ENCODE results near the gene MCM9. TPM values are rescaled to one million over a fixed set of nuclear protein-coding genes. Genes with fewer than 3 reads are reported as not detected.

MCM9 gene
- total and polyA plus RNA-seq, 2 of the 13 experiments (the other 11 are each of a cell fraction or from before 2014, with no cell fraction given), result 3.8 to 17.2 TPM

- TF ChIP-seq, protein P1, sequence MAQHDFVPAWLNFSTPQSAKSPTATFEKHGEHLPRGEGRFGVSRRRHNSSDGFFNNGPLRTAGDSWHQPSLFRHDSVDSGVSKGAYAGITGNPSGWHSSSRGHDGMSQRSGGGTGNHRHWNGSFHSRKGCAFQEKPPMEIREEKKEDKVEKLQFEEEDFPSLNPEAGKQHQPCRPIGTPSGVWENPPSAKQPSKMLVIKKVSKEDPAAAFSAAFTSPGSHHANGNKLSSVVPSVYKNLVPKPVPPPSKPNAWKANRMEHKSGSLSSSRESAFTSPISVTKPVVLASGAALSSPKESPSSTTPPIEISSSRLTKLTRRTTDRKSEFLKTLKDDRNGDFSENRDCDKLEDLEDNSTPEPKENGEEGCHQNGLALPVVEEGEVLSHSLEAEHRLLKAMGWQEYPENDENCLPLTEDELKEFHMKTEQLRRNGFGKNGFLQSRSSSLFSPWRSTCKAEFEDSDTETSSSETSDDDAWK (CRISPR knock-in tag; IDR thresholded peaks at IDR 0.05), result no peak
- TF ChIP-seq ZFP36 (IDR thresholded peaks at IDR 0.05; ENCODE audit: borderline replicate concordance, low read depth, low read length, partially characterized antibody), result no peak
- peak; percentile 18; the same call in 1 of the 2 replicates for TF ChIP-seq NCOR1 (IDR thresholded peaks at IDR 0.05; ENCODE audit: borderline replicate concordance, low read length)
- TF ChIP-seq ZNF276 (CRISPR knock-in tag; IDR thresholded peaks at IDR 0.05; ENCODE audit: low read depth), result peak; percentile 79; the same call in 1 of the 2 replicates
- no peak for TF ChIP-seq NFE2 (CRISPR knock-in tag; IDR thresholded peaks at IDR 0.05)
- TF ChIP-seq TIGD3 (CRISPR knock-in tag; IDR thresholded peaks at IDR 0.05; ENCODE audit: borderline replicate concordance), result no peak
- TF ChIP-seq ZNF724P (CRISPR knock-in tag; IDR thresholded peaks at IDR 0.05; ENCODE audit: borderline replicate concordance), result peak; percentile 27; the same call in 1 of the 2 replicates
- peak; percentile 24; the same call in 1 of the 2 replicates for TF ChIP-seq CREB1 (IDR thresholded peaks at IDR 0.05)
- TF ChIP-seq CREB1 (CRISPR knock-in tag; IDR thresholded peaks at IDR 0.05), result no peak
- no peak for TF ChIP-seq SCMH1 (CRISPR knock-in tag; IDR thresholded peaks at IDR 0.05; ENCODE audit: borderline replicate concordance)
- TF ChIP-seq E2F2 (CRISPR knock-in tag; IDR thresholded peaks at IDR 0.05; ENCODE audit: borderline replicate concordance), result peak; percentile 25; the same call in 1 of the 2 replicates
- no peak for TF ChIP-seq ZNF841 (CRISPR knock-in tag; IDR thresholded peaks at IDR 0.05; ENCODE audit: borderline replicate concordance)
- TF ChIP-seq, protein P2, sequence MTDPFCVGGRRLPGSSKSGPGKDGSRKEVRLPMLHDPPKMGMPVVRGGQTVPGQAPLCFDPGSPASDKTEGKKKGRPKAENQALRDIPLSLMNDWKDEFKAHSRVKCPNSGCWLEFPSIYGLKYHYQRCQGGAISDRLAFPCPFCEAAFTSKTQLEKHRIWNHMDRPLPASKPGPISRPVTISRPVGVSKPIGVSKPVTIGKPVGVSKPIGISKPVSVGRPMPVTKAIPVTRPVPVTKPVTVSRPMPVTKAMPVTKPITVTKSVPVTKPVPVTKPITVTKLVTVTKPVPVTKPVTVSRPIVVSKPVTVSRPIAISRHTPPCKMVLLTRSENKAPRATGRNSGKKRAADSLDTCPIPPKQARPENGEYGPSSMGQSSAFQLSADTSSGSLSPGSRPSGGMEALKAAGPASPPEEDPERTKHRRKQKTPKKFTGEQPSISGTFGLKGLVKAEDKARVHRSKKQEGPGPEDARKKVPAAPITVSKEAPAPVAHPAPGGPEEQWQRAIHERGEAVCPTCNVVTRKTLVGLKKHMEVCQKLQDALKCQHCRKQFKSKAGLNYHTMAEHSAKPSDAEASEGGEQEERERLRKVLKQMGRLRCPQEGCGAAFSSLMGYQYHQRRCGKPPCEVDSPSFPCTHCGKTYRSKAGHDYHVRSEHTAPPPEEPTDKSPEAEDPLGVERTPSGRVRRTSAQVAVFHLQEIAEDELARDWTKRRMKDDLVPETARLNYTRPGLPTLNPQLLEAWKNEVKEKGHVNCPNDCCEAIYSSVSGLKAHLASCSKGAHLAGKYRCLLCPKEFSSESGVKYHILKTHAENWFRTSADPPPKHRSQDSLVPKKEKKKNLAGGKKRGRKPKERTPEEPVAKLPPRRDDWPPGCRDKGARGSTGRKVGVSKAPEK (CRISPR knock-in tag; IDR thresholded peaks at IDR 0.05; ENCODE audit: borderline replicate concordance), result no peak
- no peak for TF ChIP-seq ZBTB10 (CRISPR knock-in tag; IDR thresholded peaks at IDR 0.05; ENCODE audit: borderline replicate concordance)
Measured at GRCh38 chr6:118934461-118935330, at the start of gene MCM9 (continued).
